ENCODE measurements around the gene RPS6KB2. TPM values are rescaled to one million over a fixed set of nuclear protein-coding genes. Genes with fewer than 3 reads are reported as not detected.
A peak's percentile ranks its signal among the peaks of the same experiment; 100 is the strongest.

The RPS6KB2 gene
- total RNA-seq, 2 donors from 2014 or later = 28.9 TPM

DNA sequence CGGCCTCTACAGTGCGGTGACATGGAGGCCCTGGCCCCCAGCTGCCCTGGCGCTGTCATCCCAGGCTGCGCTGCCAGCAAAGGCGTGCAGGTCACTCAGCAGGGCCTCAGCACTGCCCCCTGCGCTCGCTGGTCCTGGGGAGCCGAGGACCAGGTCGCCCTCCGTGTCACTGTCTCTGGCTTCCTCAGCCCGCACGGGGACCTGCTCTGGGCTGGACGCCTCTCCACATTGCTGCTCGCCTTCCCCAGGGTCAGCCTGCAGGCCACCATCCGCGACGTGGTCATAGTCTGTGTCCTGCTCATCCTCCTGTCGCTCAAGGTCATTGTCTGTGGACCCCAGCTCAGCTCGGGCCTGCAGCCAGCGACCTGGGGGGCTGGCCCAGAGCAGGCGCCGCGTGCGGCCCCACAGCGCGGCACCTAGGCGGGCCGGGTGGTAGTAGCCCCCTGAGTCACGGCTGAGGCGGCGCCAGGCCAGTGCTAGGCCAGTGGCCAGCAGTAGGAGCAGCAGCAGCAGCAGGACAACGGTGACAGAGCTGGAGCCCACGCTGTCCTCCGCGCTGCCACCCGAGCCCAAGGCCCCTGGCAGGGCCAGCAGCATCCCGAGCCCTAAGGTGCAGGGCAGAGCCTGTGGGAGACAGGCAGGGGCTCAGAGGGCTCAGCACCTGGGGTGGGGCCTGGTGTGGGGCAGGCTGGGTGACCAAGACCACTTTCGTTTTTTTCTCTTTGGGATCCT, 7.6 kb downstream of the RPS6KB2 start:
- DNase-seq (ENCODE audit: low spot score) = no peak
- intact Hi-C loops (cut with DNase I) = no loop called here

DNA sequence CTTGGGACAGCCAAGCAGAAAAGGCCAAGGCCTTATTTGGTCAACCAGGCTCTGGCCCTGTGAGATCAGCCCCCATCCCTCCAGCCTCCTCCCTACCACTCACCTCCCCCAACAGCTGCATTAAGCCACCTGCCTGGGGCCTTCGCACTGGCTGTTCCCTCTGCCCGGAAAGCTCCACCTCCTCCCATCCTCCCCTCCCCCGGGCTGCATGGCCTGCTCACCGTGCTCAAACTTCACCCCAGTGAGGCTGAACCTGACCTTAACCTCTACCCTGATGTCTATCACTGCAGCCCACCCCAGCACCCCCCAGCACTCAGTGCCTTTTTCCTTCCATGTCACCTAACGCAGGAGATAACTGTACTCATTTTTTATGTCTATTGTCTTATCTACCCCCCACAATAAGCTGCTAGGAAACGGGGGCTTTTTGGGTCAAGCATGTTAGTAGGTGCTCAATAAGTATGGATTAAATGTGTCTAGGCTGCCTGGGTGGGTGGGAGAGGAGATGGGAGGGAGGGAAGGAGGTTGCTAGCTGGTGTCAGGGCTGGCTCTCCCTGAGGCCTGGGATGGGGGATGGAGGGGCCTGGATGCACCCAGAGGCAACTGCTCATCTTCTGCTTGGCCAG, 8.3 kb downstream of the RPS6KB2 start:
- intact Hi-C loops (cut with DNase I) = no loop called here
- no peak for DNase-seq (ENCODE audit: low spot score)

DNA sequence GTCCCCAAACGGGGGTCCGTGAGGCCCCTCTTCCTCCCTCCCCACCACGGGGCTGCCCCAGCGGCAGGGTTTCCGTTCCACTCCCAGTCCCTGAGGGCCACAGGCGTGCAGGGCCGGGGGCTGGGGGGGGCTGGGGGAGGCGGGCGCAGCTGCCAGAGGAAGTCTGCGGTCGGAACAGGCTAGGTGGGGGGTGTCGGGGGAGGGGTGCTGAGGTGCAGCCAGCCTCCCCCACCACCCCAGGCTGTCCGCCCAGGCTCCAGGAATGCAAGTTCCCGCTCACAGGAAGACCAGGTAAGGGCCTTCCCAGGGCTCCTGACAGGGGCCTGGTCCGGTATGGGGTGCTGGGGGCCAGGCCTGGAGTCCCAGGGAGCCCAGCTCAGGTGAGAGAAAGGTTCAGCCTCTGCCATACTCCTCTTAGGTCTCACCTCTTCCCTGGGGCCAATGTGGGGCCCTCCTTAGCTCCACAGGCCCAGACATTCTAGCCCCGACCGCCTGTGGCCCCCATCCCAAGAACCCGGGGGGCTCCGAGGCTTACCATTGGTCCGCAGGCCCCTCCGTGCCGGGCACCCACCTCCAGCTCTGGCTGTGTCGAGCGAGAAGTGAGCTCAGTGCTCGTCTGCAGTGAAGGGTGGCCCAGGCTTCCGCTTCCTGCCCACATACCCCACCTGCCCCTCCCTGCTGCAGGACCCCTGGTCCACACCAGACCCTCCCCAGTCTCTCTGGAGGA, 9.0 kb downstream of the RPS6KB2 start, which contains the start of gene PTPRCAP:
Gene PTPRCAP (minus strand): TSS at position 601 of the 727 bp plus-strand sequence. CDS start 63 bp downstream, at position 538.
- intact Hi-C loops (cut with DNase I) = no loop called here
- peak; percentile 81 for DNase-seq (ENCODE audit: low spot score)

DNA sequence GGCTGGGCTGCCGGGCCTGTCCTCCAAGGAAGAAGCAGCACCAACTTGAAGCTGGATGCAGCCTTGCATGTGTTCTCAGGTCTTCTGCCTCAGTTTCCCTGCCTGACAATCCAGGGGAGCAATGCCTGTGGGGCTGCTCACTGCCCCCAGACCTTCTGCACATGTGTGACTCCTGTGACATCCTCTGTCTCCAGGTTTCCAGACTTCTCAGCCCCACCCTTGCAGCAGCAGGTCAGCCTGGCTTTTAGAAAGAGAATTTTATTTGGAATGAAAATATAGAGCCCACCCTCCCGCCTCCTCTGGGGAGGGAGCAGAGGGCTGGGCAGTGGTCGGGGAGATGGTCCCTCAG, 9.5 kb downstream of the RPS6KB2 start:
- DNase-seq (ENCODE audit: low spot score) = no peak
- intact Hi-C loops (cut with DNase I) = no loop called here

DNA sequence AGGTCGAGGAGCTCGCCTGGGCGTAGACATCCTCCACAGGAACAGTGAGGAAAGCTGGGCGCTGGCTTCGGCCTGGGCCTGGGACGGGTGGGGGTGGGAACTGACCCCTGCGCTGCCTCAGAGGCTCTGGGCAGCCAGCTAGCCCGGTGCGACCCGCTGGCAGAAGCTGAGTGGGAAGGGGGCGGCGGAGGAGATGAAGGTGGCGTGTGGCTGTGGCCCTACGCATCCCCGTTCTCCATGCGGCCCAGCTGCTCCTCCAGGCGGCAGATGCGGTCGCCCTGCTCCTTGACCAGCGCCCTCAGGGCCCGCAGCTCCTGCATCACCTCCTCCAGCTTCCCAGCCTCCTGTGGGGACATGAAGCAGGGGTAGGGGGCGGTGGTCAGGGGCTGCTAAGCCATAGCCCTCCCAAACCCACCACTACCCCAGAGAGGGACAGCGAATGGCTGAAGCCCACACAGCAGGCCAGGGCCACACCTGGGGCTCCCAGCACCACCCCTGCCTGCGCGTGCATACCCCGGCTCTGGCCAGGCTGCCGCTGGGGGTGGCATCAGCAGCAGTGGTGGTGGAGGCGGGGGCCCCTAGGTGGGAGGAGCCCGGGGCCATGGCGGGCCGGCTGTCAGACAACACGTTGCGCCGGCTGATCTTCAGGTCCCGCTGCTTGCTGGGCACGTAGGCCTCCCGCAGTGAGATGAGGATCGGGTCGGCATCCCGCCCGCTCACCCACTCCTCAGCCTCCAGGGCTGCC, 10.0 kb downstream of the RPS6KB2 start:
- peak; percentile 71 for DNase-seq (ENCODE audit: low spot score)
- intact Hi-C loops (cut with DNase I) = no loop called here

DNA sequence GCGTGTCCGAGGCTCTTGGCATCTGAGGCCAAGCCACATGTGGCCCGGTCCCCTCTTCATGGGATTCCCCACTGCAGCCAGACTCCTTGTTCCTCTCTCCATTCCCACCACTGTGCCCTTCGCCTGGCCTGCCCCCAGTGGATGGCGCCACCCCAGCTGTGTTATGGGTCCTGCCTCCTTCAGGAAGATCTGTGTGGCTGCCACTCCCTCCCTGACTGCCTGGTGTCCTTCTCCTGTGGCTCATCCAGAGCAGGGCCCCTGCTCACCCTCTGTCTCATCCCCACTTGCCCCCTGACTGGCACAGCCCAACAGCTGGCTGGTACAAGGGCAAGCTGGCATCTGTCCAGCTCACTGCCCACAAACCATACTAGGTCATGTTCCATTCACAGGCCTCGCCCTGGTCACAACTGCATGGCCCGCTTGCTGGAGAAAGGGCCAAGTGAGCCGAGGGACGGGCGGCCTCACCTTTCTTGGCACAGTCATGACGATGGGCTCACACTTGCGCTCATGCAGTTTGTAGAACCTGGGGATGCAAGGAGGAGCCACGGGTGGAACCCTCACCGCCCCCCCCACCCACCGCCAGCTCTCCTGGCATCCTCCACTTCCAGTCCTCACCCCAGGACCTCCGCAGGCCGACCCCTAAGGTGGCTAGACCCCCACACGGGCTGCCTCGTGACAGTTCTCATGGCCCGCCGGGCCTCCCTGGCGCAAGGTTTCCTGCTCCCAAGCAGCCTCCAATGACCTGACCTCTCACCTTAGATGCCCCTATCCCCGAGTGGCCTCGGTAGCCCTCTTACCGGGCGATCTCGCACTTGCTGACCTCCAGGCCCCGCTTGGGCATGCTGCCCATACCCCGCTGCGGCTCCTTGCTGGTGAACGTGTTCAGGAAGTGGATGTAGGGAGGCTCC, 11.3 kb downstream of the RPS6KB2 start:
- no peak for DNase-seq (ENCODE audit: low spot score)
- intact Hi-C loops (cut with DNase I) = no loop called here

DNA sequence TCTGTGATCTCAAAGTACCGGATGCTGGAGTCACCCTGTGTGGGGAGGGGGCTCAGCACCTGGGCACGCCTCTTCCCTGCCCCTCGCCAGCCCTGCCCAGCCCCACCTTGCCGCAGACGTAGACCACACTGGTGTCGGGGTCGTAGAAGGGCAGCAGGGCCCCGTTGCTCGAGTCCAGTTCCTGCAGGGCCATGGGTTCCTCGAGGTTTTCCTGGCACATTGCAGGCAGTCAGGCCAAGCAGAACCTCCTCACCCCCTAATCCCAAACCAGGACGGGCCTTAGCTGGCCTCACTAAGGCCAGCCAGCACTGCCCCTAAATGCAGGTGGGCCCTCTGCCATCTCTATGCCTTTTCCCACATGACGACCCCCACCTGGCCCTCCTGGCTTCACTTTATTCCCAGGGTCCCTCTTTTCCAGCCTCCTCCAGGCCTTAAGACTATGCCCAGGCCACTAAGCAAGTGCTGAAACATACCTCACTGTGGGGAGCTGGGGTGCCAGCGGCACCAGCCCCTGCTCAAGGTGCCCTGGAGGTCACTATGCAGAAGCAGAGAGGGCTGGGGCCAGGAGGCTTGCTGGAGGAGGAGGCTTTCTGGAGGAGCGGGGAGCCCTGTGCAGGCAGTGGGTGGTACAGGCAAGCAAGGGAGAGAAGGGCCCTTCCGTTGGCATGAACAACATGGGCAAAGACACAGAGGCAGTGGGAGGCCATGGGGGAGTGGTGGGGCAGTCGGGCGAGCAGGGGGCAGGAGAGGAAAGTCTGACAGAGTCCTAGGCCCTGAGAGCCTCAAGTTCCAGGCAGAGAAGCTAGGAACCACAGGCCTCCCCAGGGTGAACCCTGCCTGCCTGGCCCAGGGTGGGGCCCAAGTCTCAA, 12.2 kb downstream of the RPS6KB2 start:
- no peak for DNase-seq (ENCODE audit: low spot score)
- intact Hi-C loops (cut with DNase I) = no loop called here

DNA sequence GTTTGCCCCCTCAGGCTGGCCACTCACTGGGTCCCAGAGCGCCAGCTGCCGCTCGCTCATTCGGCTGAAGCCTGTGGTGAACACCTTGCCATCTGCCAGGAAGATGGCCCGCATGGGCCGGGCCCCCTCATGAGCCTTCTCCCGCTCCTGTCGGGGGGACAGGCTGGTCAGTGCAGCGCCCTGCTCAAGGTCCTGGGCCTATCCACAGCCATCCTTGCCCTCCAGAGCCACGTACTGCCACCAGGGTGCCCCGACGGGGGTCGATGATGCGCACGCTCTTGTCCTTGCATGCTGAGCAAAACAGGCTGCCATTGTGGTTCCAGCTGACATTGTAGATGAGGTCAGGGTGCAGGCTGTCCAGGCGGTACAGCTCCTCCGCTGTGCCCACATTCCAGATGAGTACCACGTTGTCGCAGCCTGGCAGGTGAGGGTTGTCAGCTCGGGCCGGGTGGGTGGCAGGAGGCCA, 12.8 kb downstream of the RPS6KB2 start:
- DNase-seq (ENCODE audit: low spot score) = peak; percentile 79
- intact Hi-C loops (cut with DNase I) = no loop called here

DNA sequence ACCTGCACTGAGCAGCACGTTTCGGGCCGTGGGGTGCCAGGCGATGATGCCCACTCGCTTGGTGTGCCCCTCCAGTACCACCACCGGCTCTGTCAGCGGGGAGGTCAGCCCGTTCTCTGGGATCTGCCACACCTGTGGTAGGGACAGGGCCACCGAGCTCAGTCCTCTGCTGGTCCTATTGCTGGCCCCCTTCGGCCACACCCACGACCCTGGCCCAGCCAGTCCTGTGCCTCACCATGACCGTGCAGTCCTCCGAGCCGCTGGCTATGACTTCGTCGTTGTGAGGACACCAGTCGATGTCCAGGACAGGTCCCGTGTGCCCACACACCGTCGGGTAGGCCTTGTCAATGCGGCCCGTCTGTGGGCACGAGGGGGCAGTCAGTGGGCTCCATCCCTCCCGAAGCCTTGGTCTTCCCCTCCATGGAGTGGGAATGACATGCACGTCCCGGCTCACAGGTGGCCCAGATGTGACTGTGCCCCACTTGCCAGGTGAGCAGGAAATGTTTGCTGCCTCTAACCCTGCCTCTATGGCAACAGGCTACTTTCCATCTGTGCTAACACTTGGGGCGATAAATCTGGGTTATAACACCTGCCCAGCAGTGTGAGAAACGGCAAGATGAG, 13.5 kb downstream of the RPS6KB2 start:
- intact Hi-C loops (cut with DNase I) = no loop called here
- peak; percentile 81 for DNase-seq (ENCODE audit: low spot score)

DNA sequence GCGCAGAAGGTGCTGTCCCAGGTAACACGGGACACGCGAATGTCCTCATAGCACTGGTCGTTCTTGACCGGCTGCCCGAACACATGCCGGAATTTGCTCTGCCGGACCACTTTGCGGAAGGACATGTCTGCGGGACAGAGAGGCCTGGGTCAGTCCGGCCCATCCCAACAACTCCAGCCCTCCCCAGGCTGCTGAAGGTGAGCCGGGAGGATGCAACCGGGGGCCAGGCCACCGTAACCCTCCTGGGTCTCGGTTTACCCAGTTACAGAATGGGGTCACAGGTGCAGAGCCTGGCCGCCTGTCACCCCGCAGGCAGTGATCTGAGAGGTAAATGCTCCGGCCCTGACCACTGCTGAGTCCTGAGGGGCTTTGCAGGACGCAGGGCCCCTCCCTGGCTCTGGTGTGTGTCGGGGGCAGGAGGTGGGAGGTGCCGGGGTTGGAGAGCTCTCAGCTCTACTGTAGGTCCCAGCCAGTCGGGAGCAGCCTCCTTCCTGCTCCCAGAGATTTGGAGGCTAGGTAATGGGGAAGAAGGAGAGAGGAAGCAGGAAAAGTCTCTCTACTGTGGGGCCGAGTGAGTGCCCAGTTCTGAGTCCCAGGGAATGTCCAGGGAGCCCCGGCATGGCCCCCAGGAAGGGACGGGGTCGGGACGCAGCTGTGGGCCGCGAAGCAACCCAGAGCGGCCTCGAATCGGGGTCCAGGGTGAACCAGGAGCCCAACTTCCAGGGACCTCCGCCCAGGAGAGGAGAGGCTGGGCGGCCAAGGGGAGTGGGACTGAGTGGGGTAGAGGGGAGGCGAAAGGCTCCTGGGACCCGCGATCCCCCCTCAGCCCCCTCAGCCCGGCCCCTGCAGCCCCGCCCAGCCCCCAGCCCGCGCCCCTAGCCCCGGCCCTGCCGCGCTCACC, 14.5 kb downstream of the RPS6KB2 start:
- intact Hi-C loops (cut with DNase I) = no loop called here
- DNase-seq (ENCODE audit: low spot score) = no peak

DNA sequence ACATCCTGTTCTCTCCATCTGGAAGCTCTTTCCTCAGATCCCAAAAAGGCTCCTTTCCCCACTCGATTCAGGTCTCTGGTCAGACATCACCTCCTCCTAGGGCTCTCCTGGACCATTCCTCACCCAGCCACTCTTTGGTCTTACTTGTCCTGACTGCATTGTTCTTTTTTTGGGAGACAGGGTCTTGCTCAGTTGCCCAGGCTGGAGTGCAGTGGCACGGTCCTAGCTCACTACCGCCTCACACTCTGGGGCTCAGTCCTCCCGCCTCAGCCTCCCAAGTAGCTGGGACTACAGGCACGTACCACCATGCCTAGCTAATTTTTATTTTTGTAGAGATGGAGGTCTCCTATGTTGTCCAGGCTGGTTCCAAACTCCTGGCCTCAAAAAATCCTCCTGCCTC, 17.2 kb downstream of the RPS6KB2 start:
- intact Hi-C loops (cut with DNase I) = no loop called here
- DNase-seq (ENCODE audit: low spot score) = no peak

DNA sequence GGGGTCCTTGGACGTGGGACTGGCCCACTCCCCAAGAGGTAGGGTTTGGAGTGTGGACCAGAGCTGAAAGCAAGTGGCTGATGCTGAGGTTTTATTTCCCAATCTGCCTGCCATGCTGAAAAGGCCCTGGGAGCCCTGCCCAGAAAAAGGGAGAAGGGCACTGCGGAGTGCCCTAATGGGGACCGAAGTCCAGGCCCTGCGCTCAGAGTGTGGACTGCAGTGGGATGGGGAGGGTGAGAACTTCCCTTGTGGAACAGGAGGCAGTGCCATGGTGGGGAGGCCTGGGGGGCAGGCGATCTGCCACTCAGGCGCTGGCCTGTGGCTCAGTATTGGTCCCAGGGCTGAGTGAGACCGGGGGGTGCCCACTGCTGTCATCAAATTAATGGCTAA, 19.9 kb downstream of the RPS6KB2 start:
- intact Hi-C loops (cut with DNase I) = no loop called here
- DNase-seq (ENCODE audit: low spot score) = no peak

DNA sequence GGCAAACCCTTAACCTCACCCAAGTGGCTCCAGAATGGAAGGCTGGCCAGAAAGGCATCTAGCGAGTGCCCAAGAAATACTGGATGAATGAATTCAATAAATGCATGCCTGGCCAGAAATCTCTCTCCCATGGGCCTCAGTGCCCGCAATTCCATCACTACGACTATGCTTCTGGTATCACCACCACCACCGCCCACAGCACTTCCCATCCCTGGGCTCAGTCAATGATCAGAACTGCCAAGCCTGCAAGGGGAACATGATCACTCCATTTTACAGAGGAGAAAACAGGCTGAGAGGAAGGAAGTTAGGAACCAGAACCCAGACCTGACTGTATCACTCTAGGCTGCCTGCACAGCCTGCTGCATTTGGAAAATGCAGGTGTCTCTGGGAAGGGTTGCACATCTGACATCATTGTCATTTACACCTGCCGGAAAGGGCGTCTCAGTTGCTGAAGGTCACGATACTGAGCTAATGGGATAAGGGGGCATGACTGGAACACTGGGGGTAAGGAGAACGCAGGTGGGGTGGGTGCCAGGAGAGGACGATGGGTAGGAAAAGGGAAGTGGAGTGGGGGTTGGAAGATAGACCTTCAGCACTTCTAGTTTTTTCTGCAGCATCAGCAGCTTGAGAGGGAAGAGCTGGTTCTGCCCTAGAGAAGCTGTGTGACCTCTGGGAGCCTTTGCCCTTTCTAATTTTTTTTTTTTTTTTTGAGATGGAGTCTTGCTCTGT, 21.0 kb downstream of the RPS6KB2 start:
- intact Hi-C loops (cut with DNase I) = no loop called here
- DNase-seq (ENCODE audit: low spot score) = no peak

DNA sequence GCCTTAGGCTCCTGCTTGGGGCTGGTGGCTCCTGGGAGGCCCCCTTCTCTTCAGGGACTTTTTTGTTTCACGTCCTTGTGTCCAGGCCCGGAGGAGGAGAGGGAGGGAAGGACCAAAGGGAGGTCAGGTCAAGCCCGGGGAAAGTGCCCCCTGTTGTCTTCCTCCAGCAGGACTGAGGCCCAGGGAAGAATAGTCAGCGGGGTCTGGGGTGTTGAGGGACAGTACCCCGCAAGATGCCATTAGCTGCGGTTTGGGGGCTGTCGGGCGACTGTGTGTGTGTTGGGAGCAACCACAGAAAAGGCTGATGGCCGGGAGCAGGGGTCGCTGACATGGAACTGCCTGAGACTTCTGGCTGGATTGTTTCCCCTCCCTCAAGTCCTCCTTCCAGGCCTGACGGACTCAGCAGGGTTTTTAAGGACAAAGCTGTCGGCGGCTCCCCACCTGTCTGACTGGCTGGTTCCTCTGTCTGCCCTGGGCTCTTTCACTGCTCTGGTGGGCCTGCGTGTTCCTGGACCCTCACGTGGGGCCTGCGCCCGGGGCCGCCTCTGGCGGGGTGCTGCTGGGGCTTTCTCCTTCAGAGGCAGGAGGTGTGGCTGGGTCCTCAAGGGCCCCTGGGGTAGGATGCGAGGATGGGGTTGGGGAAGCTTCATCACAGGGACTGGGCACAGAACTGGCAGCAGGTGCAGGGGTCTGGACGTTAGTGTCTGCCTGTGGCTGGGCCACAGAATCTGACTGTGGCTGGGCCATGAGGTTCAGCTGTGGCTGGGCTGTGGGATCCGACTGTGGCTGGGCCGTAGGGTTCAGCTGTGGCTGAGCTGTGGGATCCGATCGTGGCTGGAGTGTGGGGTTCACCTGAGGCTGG, 22.7 kb downstream of the RPS6KB2 start:
- no peak for DNase-seq (ENCODE audit: low spot score)
- intact Hi-C loops (cut with DNase I) = no loop called here

DNA sequence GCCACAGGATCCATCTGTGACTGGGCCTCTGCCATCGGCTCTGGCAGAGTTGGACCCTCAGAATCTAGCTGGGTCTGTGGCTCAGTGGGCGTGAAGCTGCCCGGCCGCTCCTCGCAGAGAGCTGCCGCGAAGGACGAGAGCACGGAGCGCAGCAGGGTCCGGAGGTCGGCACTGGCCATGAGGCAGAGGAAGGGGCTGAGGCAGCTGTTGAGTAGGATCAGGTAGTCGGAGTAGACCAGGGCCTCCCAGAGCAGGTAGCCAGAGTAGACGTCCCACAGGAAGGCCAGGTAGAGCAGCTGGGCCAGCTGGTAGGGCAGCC, 23.3 kb downstream of the RPS6KB2 start:
- no peak for DNase-seq (ENCODE audit: low spot score)
- intact Hi-C loops (cut with DNase I) = no loop called here
